ENCODE measurements around the gene PTK6. TPM values are rescaled to one million over a fixed set of nuclear protein-coding genes. Genes with fewer than 3 reads are reported as not detected.

PTK6 gene
- total RNA-seq, 4 donors from 2014 or later = 0.11 TPM; not detected in 3

DNA sequence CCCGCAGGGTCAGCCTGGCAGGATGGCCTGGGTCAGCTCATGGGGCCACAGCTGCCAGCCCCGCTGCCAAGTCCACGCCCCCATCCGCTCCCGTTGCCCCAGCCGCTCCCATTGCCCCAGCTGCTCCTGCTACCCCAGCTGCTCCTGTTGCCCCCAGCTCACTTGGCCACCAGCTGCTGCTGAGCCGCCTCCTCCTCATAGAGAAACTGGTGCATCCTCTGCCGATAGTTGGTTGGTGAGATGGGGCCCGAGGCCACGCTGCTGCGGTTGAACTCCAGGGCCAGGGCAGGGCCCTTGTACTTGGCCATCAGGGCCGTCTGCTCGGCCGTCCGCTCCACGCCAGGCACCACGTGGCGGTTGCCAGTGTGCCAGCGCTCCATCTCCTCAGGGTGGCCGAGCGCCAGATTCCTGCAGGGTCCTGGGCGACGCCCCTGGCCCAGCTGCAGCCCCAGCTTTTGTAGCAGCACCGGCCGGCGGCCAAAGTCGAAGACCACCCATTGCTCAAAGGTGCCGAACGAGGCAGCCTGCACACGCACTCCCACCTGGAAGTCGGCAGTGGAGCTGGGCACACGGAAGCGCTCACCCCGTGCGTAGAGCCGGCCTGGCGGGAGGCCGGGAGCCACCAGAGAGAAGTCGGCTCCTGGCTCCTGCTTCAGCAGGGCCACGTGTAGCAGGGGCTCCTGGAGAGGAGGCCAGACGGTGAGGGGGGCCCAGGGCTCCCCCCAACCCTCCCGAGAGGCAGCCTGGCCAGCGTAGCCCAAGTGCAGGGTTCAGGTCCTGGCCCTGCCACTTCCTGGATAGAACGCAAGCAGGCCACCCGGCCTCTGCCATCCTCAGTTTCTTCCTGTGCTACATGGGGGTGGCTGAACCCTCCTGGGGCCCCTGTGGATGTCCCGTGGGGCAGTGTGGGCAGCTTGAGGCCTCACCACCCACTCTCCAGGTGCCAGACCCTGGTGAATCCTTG, 32.1 kb upstream of the PTK6 start:
- no peak overlapping the region for H3K4me3 ChIP-seq (replicated peaks in 1 of 3)
- TF ChIP-seq POLR2A (IDR thresholded peaks at IDR 0.05) = no peak
- TF ChIP-seq, protein P1, sequence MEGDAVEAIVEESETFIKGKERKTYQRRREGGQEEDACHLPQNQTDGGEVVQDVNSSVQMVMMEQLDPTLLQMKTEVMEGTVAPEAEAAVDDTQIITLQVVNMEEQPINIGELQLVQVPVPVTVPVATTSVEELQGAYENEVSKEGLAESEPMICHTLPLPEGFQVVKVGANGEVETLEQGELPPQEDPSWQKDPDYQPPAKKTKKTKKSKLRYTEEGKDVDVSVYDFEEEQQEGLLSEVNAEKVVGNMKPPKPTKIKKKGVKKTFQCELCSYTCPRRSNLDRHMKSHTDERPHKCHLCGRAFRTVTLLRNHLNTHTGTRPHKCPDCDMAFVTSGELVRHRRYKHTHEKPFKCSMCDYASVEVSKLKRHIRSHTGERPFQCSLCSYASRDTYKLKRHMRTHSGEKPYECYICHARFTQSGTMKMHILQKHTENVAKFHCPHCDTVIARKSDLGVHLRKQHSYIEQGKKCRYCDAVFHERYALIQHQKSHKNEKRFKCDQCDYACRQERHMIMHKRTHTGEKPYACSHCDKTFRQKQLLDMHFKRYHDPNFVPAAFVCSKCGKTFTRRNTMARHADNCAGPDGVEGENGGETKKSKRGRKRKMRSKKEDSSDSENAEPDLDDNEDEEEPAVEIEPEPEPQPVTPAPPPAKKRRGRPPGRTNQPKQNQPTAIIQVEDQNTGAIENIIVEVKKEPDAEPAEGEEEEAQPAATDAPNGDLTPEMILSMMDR (IDR thresholded peaks at IDR 0.05) = no peak
- 87 to 95% methylated on average over 11 to 15 of the region's 46 CpGs for WGBS, 2 donors
- no peak for DNase-seq
- no peak overlapping the region for H3K27ac ChIP-seq
- H3K36me3 ChIP-seq = peaks cover 4 to 8% of the 10 kb centered on the region in 2 donors
- peaks cover 10 to 14% of the 10 kb centered on the region in 2 donors for H3K4me1 ChIP-seq
- no peaks in the 10 kb centered on the region for H3K27me3 ChIP-seq
- intact Hi-C loops (cut with DNase I) = no loop called here
- no peaks in the 10 kb centered on the region for H3K9me3 ChIP-seq

- Histone ChIP-seq H3K27me3 (no peaks in the 10 kb centered on the region), H3K36me3 (peaks cover 4 to 15% of the 10 kb centered on the region in 2 donors), H3K27ac (no peak overlapping the region), H3K4me1 (peaks cover 6 to 11% of the 10 kb centered on the region in 2 donors), H3K9me3 (no peaks in the 10 kb centered on the region), H3K4me3 (replicated peaks in 1 of 3) (no peak overlapping the region)
- no peak for TF ChIP-seq POLR2A (IDR thresholded peaks at IDR 0.05)
- TF ChIP-seq, protein P1 (IDR thresholded peaks at IDR 0.05) = no peak
- intact Hi-C loops (cut with DNase I) = no loop called here
- WGBS, 2 donors = 82 to 93% methylated on average over 3 to 23 of the region's 43 CpGs
- no peak for DNase-seq
Observed at GRCh38 chr20:63568170-63568981, 31.2 kb upstream of the PTK6 start.

GRCh38 chr20:63567386-63568169, 30.4 kb upstream of the PTK6 start:
- intact Hi-C loops (cut with DNase I) = no loop called here
- no peak for TF ChIP-seq POLR2A (IDR thresholded peaks at IDR 0.05)
- TF ChIP-seq, protein P1 (IDR thresholded peaks at IDR 0.05) = no peak
- Histone ChIP-seq H3K36me3 (peaks cover 12 to 23% of the 10 kb centered on the region in 2 donors), H3K27ac (no peak overlapping the region), H3K27me3 (no peaks in the 10 kb centered on the region), H3K9me3 (no peaks in the 10 kb centered on the region), H3K4me3 (replicated peaks in 1 of 3) (no peak overlapping the region), H3K4me1 (peaks cover 0 to 3% of the 10 kb centered on the region in 2 donors)
- DNase-seq = no peak
- 84 to 91% methylated on average over 25 to 34 of the region's 37 CpGs for WGBS, 2 donors

GRCh38 chr20:63567136-63567385, 29.9 kb upstream of the PTK6 start:
- no peaks in the 10 kb centered on the region for H3K27me3 ChIP-seq
- WGBS, 2 donors = 91 to 93% methylated on average over 15 to 21 of the region's 22 CpGs

More at GRCh38 chr20:63567136-63567385, 29.9 kb upstream of the PTK6 start:
- DNase-seq = no peak
- TF ChIP-seq, protein P1 (IDR thresholded peaks at IDR 0.05) = no peak
- no peak for TF ChIP-seq POLR2A (IDR thresholded peaks at IDR 0.05)
- Histone ChIP-seq H3K4me1 (no peaks in the 10 kb centered on the region), H3K9me3 (no peaks in the 10 kb centered on the region), H3K4me3 (replicated peaks in 1 of 3) (no peak overlapping the region), H3K27ac (no peak overlapping the region), H3K36me3 (peaks cover 17 to 28% of the 10 kb centered on the region in 2 donors)
- intact Hi-C loops (cut with DNase I) = no loop called here
